HepG2 (cell line): ENCODE data around the gene IL32. TPM values are rescaled to one million over a fixed set of nuclear protein-coding genes. Genes with fewer than 3 reads are reported as not detected.

ENCODE experiments used
- CHD4 ChIP-seq: fragments of 200-600 bp; sonication (generic); IDR thresholded peaks from 2 replicates; pipeline ENCODE4 v1.7.0; 2017; ENCODE audit warnings: mild to moderate bottlenecking, low read length, borderline replicate concordance
- DNMT3B ChIP-seq: conservative IDR thresholded peaks from 2 replicates; pipeline ENCODE4 v1.6.1; 2016; ENCODE audit warnings: missing biosample characterization, control low read depth
- EEA1 ChIP-seq: sonication (generic); formaldehyde crosslinking; IDR thresholded peaks from 2 replicates; pipeline ENCODE4 v1.5.1; 2020; ENCODE audit warnings: mild to moderate bottlenecking, missing genetic modification reagents, borderline replicate concordance
- ELF1 ChIP-seq: sonication (generic); formaldehyde crosslinking; IDR thresholded peaks from 2 replicates; pipeline ENCODE4 v1.4.0; 2020; ENCODE audit warnings: missing genetic modification reagents
- FOXC1 ChIP-seq: sonication (generic); formaldehyde crosslinking; IDR thresholded peaks from 2 replicates; pipeline ENCODE4 v1.8.0; 2022; ENCODE audit warnings: mild to moderate bottlenecking, missing genetic modification reagents, borderline replicate concordance
- KLF15 ChIP-seq: sonication (generic); formaldehyde crosslinking; IDR thresholded peaks from 2 replicates; pipeline ENCODE4 v1.8.1; 2023; ENCODE audit warnings: borderline replicate concordance, mild to moderate bottlenecking, inconsistent platforms, missing genetic modification reagents, mixed read lengths
- NFKBIZ ChIP-seq: IDR thresholded peaks from 2 replicates; pipeline ENCODE4 v1.6.1; 2018; ENCODE audit warnings: missing genetic modification reagents, missing compliant biosample characterization
- NR2C2 ChIP-seq: sonication (generic); formaldehyde crosslinking; IDR thresholded peaks from 2 replicates; pipeline ENCODE4 v1.4.0; 2020; ENCODE audit warnings: missing genetic modification reagents, mild to moderate bottlenecking, moderate library complexity, borderline replicate concordance
- POLR2G ChIP-seq: fragments of 200-400 bp; formaldehyde crosslinking; IDR thresholded peaks from 2 replicates; pipeline ENCODE4 v1.6.1; 2018; ENCODE audit warnings: mild to moderate bottlenecking, low read depth, low read length, moderate library complexity
- SIN3B ChIP-seq: fragments of 150-350 bp; IDR thresholded peaks from 2 replicates; pipeline ENCODE4 v1.6.1; 2014; ENCODE audit warnings: low read length
- SOX6 ChIP-seq, 2 experiments: fragments of 450-650 bp in 1 of 2; sonication (generic) in 1 of 2; formaldehyde crosslinking in 1 of 2; IDR thresholded peaks; 2 replicates each; pipeline versions ENCODE4 v1.4.0 to v1.6.1; 2017 to 2020; ENCODE audit warnings: antibody characterized with exemption in 1 of 2, mild to moderate bottlenecking in 1 of 2, missing genetic modification reagents in 1 of 2
- ZFX ChIP-seq: sonication (generic); formaldehyde crosslinking; IDR thresholded peaks from 2 replicates; pipeline ENCODE4 v1.4.0; 2020; ENCODE audit warnings: mild to moderate bottlenecking, low read depth, missing genetic modification reagents, moderate library complexity
- ZNF280D ChIP-seq: sonication (generic); formaldehyde crosslinking; IDR thresholded peaks from 2 replicates; pipeline ENCODE4 v1.5.1; 2020; ENCODE audit warnings: mild to moderate bottlenecking, missing genetic modification reagents
- ZNF567 ChIP-seq: sonication (generic); formaldehyde crosslinking; IDR thresholded peaks from 2 replicates; pipeline ENCODE4 v1.8.1; 2023; ENCODE audit warnings: mild to moderate bottlenecking, missing genetic modification reagents, borderline replicate concordance
- ZNF616 ChIP-seq: sonication (generic); formaldehyde crosslinking; IDR thresholded peaks from 2 replicates; pipeline ENCODE4 v1.5.0; 2020; ENCODE audit warnings: low read depth, mild to moderate bottlenecking, missing genetic modification reagents
- ZNF652 ChIP-seq: IDR thresholded peaks from 2 replicates; pipeline ENCODE4 v1.6.1; 2016; ENCODE audit warnings: low read depth, borderline replicate concordance
- ZNF792 ChIP-seq: IDR thresholded peaks from 2 replicates; pipeline ENCODE4 v1.6.1; 2016
- ZSCAN30 ChIP-seq: sonication (generic); formaldehyde crosslinking; IDR thresholded peaks from 2 replicates; pipeline ENCODE4 v1.5.0; 2020; ENCODE audit warnings: mild to moderate bottlenecking, missing genetic modification reagents
- polyA plus RNA-seq, 8 experiments: library from polyadenylated mRNA; depleted of rRNA in 3 of 8; stranded (reverse) in 7 of 8; unstranded in 1 of 8; fragments of >200 nt; fragmentation: Illumina TruSeq in 4 of 8; extraction: Trizol in 4 of 8; gene quantifications; 2 replicates each; pipeline versions ENCODE4 v1.2.1 to v1.2.3, GENCODE V29; 2011 to 2016; ENCODE audit warnings: low read depth in 4 of 8, missing spikeins in 1 of 8, mixed read lengths in 1 of 8; ENCODE audit not compliant: insufficient read depth in 1 of 8
- total RNA-seq, 5 experiments: library from RNA; depleted of rRNA; stranded (reverse); fragments of >200 nt; fragmentation: Illumina TruSeq; extraction: Trizol; gene quantifications; 2 replicates each; pipeline ENCODE4 v1.2.3, GENCODE V29; 2016; ENCODE audit warnings: low read depth in 1 of 5
- TF ChIP-seq, protein P1 (sequence below): sonication (generic); formaldehyde crosslinking; IDR thresholded peaks from 2 replicates; pipeline ENCODE4 v1.5.1; 2020; ENCODE audit warnings: mild to moderate bottlenecking, missing genetic modification reagents, borderline replicate concordance

IL32 gene
- total and polyA plus RNA-seq, 2 of the 13 experiments (the other 11 are each of a cell fraction or from before 2014, with no cell fraction given) = 115 to 165 TPM

GRCh38 chr16:3106205-3106928, 40.9 kb downstream of the IL32 start (continued):
- TF ChIP-seq ZNF280D (CRISPR knock-in tag) = 0 out of 2 replicates have a peak, but pooled peaks have one; percentile 55
- peak; percentile 90 for TF ChIP-seq ZFX
- no peak for TF ChIP-seq SOX6 (IDR thresholded peaks at IDR 0.05)
- peak; percentile 61 for TF ChIP-seq SOX6 (CRISPR knock-in tag; IDR thresholded peaks at IDR 0.05)
- no peak for TF ChIP-seq ZNF567
- TF ChIP-seq ZNF652 (CRISPR knock-in tag) = 0 out of 2 replicates have a peak, but pooled peaks have one; percentile 25
- TF ChIP-seq CHD4 = no peak
- TF ChIP-seq DNMT3B (CRISPR knock-in tag) = no peak; the same call in 1 of the 2 replicates
- TF ChIP-seq FOXC1 (CRISPR knock-in tag) = no peak
- TF ChIP-seq ZNF616 (CRISPR knock-in tag) = no peak
- TF ChIP-seq ZNF792 (CRISPR knock-in tag) = no peak
- TF ChIP-seq NFKBIZ (CRISPR knock-in tag) = 0 out of 2 replicates have a peak, but pooled peaks have one; percentile 68
- no peak for TF ChIP-seq ZSCAN30 (CRISPR knock-in tag)
- TF ChIP-seq EEA1 (CRISPR knock-in tag) = no peak
- TF ChIP-seq POLR2G = peak; percentile 88
- TF ChIP-seq ELF1 (CRISPR knock-in tag) = peak; percentile 88
- peak; percentile 56 for TF ChIP-seq NR2C2 (CRISPR knock-in tag)
- TF ChIP-seq KLF15 (CRISPR knock-in tag) = no peak
- no peak for TF ChIP-seq SIN3B
- TF ChIP-seq, protein P1, sequence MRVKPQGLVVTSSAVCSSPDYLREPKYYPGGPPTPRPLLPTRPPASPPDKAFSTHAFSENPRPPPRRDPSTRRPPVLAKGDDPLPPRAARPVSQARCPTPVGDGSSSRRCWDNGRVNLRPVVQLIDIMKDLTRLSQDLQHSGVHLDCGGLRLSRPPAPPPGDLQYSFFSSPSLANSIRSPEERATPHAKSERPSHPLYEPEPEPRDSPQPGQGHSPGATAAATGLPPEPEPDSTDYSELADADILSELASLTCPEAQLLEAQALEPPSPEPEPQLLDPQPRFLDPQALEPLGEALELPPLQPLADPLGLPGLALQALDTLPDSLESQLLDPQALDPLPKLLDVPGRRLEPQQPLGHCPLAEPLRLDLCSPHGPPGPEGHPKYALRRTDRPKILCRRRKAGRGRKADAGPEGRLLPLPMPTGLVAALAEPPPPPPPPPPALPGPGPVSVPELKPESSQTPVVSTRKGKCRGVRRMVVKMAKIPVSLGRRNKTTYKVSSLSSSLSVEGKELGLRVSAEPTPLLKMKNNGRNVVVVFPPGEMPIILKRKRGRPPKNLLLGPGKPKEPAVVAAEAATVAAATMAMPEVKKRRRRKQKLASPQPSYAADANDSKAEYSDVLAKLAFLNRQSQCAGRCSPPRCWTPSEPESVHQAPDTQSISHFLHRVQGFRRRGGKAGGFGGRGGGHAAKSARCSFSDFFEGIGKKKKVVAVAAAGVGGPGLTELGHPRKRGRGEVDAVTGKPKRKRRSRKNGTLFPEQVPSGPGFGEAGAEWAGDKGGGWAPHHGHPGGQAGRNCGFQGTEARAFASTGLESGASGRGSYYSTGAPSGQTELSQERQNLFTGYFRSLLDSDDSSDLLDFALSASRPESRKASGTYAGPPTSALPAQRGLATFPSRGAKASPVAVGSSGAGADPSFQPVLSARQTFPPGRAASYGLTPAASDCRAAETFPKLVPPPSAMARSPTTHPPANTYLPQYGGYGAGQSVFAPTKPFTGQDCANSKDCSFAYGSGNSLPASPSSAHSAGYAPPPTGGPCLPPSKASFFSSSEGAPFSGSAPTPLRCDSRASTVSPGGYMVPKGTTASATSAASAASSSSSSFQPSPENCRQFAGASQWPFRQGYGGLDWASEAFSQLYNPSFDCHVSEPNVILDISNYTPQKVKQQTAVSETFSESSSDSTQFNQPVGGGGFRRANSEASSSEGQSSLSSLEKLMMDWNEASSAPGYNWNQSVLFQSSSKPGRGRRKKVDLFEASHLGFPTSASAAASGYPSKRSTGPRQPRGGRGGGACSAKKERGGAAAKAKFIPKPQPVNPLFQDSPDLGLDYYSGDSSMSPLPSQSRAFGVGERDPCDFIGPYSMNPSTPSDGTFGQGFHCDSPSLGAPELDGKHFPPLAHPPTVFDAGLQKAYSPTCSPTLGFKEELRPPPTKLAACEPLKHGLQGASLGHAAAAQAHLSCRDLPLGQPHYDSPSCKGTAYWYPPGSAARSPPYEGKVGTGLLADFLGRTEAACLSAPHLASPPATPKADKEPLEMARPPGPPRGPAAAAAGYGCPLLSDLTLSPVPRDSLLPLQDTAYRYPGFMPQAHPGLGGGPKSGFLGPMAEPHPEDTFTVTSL (CRISPR knock-in tag) = no peak
